ENCODE results near the gene SPTBN4. TPM values are rescaled to one million over a fixed set of nuclear protein-coding genes. Genes with fewer than 3 reads are reported as not detected.
"Not testable (repeated sequence)": the region's sequence is repeated elsewhere in the genome, so short reads cannot be mapped to it uniquely, and the experiment has no call there.

SPTBN4 gene
- total RNA-seq, 3 donors from 2014 or later = 1.2 to 2.1 (median 1.8) TPM

GRCh38 chr19:40623403-40624251, 156.8 kb downstream of the SPTBN4 start:
- Mint-ChIP-seq H3K4me3 (no peak overlapping the region), H3K4me1 (ENCODE audit: low read depth) (peaks cover 11% of the 10 kb centered on the region), H3K27me3 (ENCODE audit: low read depth) (no peaks in the 10 kb centered on the region), H3K9me3 (no peaks in the 10 kb centered on the region), H3K36me3 (ENCODE audit: insufficient read depth) (peaks cover 35% of the 10 kb centered on the region)
- ATAC-seq = no peak
- DNase-seq = no peak

GRCh38 chr19:40624369-40625153, 157.8 kb downstream of the SPTBN4 start:
- not testable (repeated sequence) for DNase-seq; H3K4me1 Mint-ChIP-seq (ENCODE audit: low read depth); ATAC-seq; H3K4me3 Mint-ChIP-seq; H3K9me3 Mint-ChIP-seq; H3K27me3 Mint-ChIP-seq (ENCODE audit: low read depth)
- peaks cover 32% of the 10 kb centered on the region for H3K36me3 Mint-ChIP-seq (ENCODE audit: insufficient read depth)

- Mint-ChIP-seq H3K4me3 (no peak overlapping the region), H3K36me3 (ENCODE audit: insufficient read depth) (peaks cover 33% of the 10 kb centered on the region), H3K9me3 (no peaks in the 10 kb centered on the region), H3K4me1 (ENCODE audit: low read depth) (peaks cover 8% of the 10 kb centered on the region), H3K27me3 (ENCODE audit: low read depth) (no peaks in the 10 kb centered on the region)
- ATAC-seq = no peak
- no peak for DNase-seq
Measured at GRCh38 chr19:40625406-40626120, 158.8 kb downstream of the SPTBN4 start.

Other genes with a start within 250 kb of the SPTBN4 start
- not detected for gene TTC9B, start 248.6 kb upstream of the SPTBN4 start, total RNA-seq
- gene CCNP, start 240.3 kb upstream of the SPTBN4 start, total RNA-seq = under 1 TPM in 2 of 3 donors, not detected in 1; 0.32 to 0.43 TPM
- gene AKT2, start 181.7 kb upstream of the SPTBN4 start, total RNA-seq = 100 to 1,000 TPM; 147 to 158 (median 151) TPM
- gene C19orf47, start 118.6 kb upstream of the SPTBN4 start, total RNA-seq = 10 to 100 TPM; 27.2 to 31.5 (median 31.3) TPM
- gene PLD3, start 118.3 kb upstream of the SPTBN4 start, total RNA-seq = 10 to 100 TPM; 28.6 to 38.6 (median 33.4) TPM
- under 1 TPM in 1 of 3 donors, not detected in 2; 0.08 TPM for gene HIPK4, start 76.8 kb upstream of the SPTBN4 start, total RNA-seq
- gene PRX, start 53.6 kb upstream of the SPTBN4 start, total RNA-seq = under 1 TPM; 0.71 to 0.82 (median 0.79) TPM
- gene SERTAD1, start 41.0 kb upstream of the SPTBN4 start, total RNA-seq = 10 to 100 TPM; 24.2 to 33.9 (median 33.7) TPM
- gene SERTAD3, start 22.7 kb upstream of the SPTBN4 start, total RNA-seq = 1 to 10 TPM; 6.4 to 9.5 (median 6.8) TPM
- gene BLVRB, start 1.3 kb upstream of the SPTBN4 start, total RNA-seq = 10 to 100 TPM; 17.0 to 19.2 (median 18.1) TPM
- gene SHKBP1, start 109.9 kb downstream of the SPTBN4 start, total RNA-seq = 10 to 100 TPM; 80.1 to 86.1 (median 84.8) TPM
- 100 to 1,000 TPM; 210 to 251 (median 213) TPM for gene LTBP4, start 134.4 kb downstream of the SPTBN4 start, total RNA-seq
- gene NUMBL, start 223.7 kb downstream of the SPTBN4 start, total RNA-seq = 10 to 100 TPM; 13.8 to 17.1 (median 16.7) TPM
- 10 to 100 TPM; 18.7 to 21.3 (median 18.9) TPM for gene COQ8B, start 249.9 kb downstream of the SPTBN4 start, total RNA-seq